Adrenal gland (tissue), 5 donors: Measurements from ENCODE around the gene SPTLC1.

Experiments used
- CTCF ChIP-seq, 6 experiments: fragments of 450-650 bp in 4 of 6; fragments of 200-600 bp in 2 of 6; sonication (generic) in 1 of 6; IDR thresholded peaks; 1 replicate in 5 of 6; 2 replicates in 1 of 6; pipeline versions ENCODE4 v1.5.1 to v1.8.0; 2016 to 2021; ENCODE audit warnings: antibody characterized with exemption in 6 of 6, mild to moderate bottlenecking in 2 of 6, moderate library complexity in 1 of 6
- POLR2A ChIP-seq, 2 donors: fragments of 450-650 bp; IDR thresholded peaks; one replicate each; pipeline ENCODE4 v1.6.1; 2017; ENCODE audit warnings: antibody characterized with exemption in 2 of 2, mild to moderate bottlenecking in 2 of 2, moderate library complexity in 1 of 2
- donor health status: DM: no; HTN: no; CAD: no.

- no peak for TF ChIP-seq CTCF (IDR thresholded peaks at IDR 0.05)
- TF ChIP-seq POLR2A (IDR thresholded peaks at IDR 0.05), result no peak
These were observed 57.2 kb downstream of the SPTLC1 start for GRCh38 chr9:92058026-92058425.
